Natural killer cell (primary cell): ENCODE measurements around the gene SUGP1. TPM values are rescaled to one million over a fixed set of nuclear protein-coding genes. Genes with fewer than 3 reads are reported as not detected.

Experiments used
- ATAC-seq, 3 donors: fragments of 150-1000 bp in 2 of 3; fragments of 200-7000 bp in 1 of 3; cut with Tn5 transposase; 1 replicate in 1 of 3; 2 replicates in 2 of 3; pipeline ENCODE4 v1.10.0; 2021; ENCODE audit warnings: mild to moderate bottlenecking in 2 of 3, moderate library complexity in 2 of 3
- DNase-seq, 2 donors: peaks; one replicate each; pipeline versions ENCODE4 v3.0.0 to v3.0.0-alpha.2; 2013 to 2021; ENCODE audit warnings: mixed read lengths in 1 of 2
- H3K27ac ChIP-seq: one replicate; pipeline ENCODE4 v1.5.1; 2013; ENCODE audit warnings: mild to moderate bottlenecking, low read length
- H3K27me3 ChIP-seq: one replicate; pipeline ENCODE4 v1.6.1; 2013; ENCODE audit warnings: low read length; ENCODE audit not compliant: control insufficient read depth, insufficient read depth
- H3K36me3 ChIP-seq: one replicate; pipeline ENCODE4 v1.6.1; 2013; ENCODE audit warnings: low read length; ENCODE audit not compliant: control insufficient read depth, insufficient read depth
- H3K4me1 ChIP-seq: one replicate; pipeline ENCODE4 v1.6.1; 2013; ENCODE audit warnings: low read length; ENCODE audit not compliant: control insufficient read depth, insufficient read depth
- H3K4me3 ChIP-seq: one replicate; pipeline ENCODE4 v1.5.1; 2013; ENCODE audit warnings: low read length
- H3K9me3 ChIP-seq: one replicate; pipeline ENCODE4 v1.6.1; 2013; ENCODE audit warnings: low read length; ENCODE audit not compliant: control insufficient read depth, insufficient read depth
- H3K27ac Mint-ChIP-seq, 2 donors: one replicate each; pipeline ENCODE4 v1.8.0; 2022; ENCODE audit warnings: mild to moderate bottlenecking in 2 of 2, mixed read lengths in 2 of 2, moderate library complexity in 1 of 2
- H3K27me3 Mint-ChIP-seq, 2 donors: one replicate each; pipeline ENCODE4 v1.8.0; 2022; ENCODE audit warnings: low read depth in 2 of 2, mixed read lengths in 2 of 2
- H3K36me3 Mint-ChIP-seq: one replicate; pipeline ENCODE4 v1.8.0; 2022; ENCODE audit warnings: mixed read lengths
- H3K4me1 Mint-ChIP-seq, 2 donors: one replicate each; pipeline ENCODE4 v1.8.0; 2022; ENCODE audit warnings: mixed read lengths in 2 of 2
- H3K4me3 Mint-ChIP-seq: one replicate; pipeline ENCODE4 v1.8.0; 2022; ENCODE audit warnings: mild to moderate bottlenecking, moderate library complexity, mixed read lengths
- H3K9me3 Mint-ChIP-seq, 2 donors: one replicate each; pipeline ENCODE4 v1.8.0; 2022; ENCODE audit warnings: mixed read lengths in 2 of 2
- WGBS: methylation state at CpG from one replicate; pipeline ENCODE4 v1.1.7; 2013; ENCODE audit warnings: missing lambda C conversion rate; ENCODE audit not compliant: insufficient coverage; 5-methylcytosine and 5-hydroxymethylcytosine counted together
- intact Hi-C: fragments of 100-400 bp; cut with micrococcal nuclease; formaldehyde crosslinking; loops from one replicate; pipeline ENCODE4 v1.14.2; 2022
- total RNA-seq, 4 donors: library from RNA; stranded (reverse); fragments of 120-200 nt in 1 of 4; gene quantifications; one replicate each; pipeline versions ENCODE4 v1.2.3 to v1.2.4, GENCODE V29; 2013 to 2022
- TF ChIP-seq, protein P1 (sequence below): fragments of 200-600 bp; IDR thresholded peaks from one replicate; pipeline ENCODE4 v1.8.0; 2022; ENCODE audit warnings: antibody characterized with exemption

The SUGP1 gene
- total RNA-seq, 3 donors from 2014 or later (not counting 1 experiment from before 2014, with no cell fraction given), result 64.7 to 86.5 (median 75.8) TPM

GRCh38 chr19:19259741-19260140 lies 60.6 kb downstream of the SUGP1 start:
- H3K36me3 ChIP-seq, result no peaks in the 10 kb centered on the region
- H3K4me1 ChIP-seq, result peaks cover 11% of the 10 kb centered on the region
- H3K9me3 Mint-ChIP-seq, result no peaks in the 10 kb centered on the region
- no peak for DNase-seq
- peaks cover 14% of the 10 kb centered on the region for H3K27me3 ChIP-seq
- no peak overlapping the region for H3K27ac Mint-ChIP-seq
- H3K27me3 Mint-ChIP-seq, result peaks cover 31 to 58% of the 10 kb centered on the region in 2 donors
- WGBS, result 93% methylated on average over 2 of the region's 2 CpGs
- TF ChIP-seq, protein P1, sequence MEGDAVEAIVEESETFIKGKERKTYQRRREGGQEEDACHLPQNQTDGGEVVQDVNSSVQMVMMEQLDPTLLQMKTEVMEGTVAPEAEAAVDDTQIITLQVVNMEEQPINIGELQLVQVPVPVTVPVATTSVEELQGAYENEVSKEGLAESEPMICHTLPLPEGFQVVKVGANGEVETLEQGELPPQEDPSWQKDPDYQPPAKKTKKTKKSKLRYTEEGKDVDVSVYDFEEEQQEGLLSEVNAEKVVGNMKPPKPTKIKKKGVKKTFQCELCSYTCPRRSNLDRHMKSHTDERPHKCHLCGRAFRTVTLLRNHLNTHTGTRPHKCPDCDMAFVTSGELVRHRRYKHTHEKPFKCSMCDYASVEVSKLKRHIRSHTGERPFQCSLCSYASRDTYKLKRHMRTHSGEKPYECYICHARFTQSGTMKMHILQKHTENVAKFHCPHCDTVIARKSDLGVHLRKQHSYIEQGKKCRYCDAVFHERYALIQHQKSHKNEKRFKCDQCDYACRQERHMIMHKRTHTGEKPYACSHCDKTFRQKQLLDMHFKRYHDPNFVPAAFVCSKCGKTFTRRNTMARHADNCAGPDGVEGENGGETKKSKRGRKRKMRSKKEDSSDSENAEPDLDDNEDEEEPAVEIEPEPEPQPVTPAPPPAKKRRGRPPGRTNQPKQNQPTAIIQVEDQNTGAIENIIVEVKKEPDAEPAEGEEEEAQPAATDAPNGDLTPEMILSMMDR, result no peak
- intact Hi-C loops, result no loop called here
- no peak for ATAC-seq
- H3K36me3 Mint-ChIP-seq, result no peaks in the 10 kb centered on the region
- H3K27ac ChIP-seq, result no peak overlapping the region
- peaks cover 0 to 8% of the 10 kb centered on the region in 2 donors for H3K4me1 Mint-ChIP-seq
- no peaks in the 10 kb centered on the region for H3K9me3 ChIP-seq
- H3K4me3 Mint-ChIP-seq, result no peak overlapping the region
- H3K4me3 ChIP-seq, result no peak overlapping the region

DNA sequence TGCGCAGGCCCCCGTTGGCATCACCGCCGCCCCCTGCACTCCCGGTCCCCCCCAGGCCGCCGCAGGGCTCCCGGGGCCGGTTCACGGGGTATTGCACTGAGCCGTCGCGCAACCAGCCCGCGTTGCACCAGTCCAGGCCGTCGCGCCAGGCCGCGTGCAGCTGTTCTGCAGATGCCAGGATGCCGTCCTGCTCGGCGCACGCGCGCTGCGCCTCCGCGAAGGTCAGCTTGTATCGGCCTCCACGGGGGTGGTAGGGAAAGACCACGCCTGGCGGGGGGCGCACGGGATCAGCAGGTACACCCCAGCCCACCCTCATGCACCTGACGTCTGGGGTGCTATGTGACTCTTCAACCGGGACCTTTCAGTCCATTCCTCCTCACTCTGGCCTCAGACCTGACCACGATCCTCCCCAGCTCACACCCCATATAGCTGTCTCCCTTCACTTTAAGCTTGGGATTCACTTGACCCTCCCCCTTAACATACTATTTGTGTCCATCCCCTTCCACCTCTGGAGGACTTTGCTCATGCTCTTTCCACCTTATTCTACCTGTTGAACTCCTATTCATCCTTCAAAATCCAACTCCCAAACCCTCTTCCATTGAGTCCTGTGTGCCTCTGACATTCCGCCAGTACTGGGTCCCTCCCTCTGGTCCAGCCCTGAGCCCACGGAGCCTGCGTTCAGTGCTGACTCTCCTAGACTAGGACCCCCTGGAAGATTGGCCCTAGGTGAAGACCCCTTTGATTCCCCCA lies 61.5 kb downstream of the SUGP1 start:
- 93% methylated on average over 41 of the region's 41 CpGs for WGBS

GRCh38 chr19:19257836-19258588 lies 62.3 kb downstream of the SUGP1 start:
- TF ChIP-seq, protein P1, result no peak
- ATAC-seq, result no peak
- Histone ChIP-seq H3K27ac (no peak overlapping the region), H3K27me3 (peaks cover 13% of the 10 kb centered on the region), H3K4me3 (no peak overlapping the region), H3K9me3 (no peaks in the 10 kb centered on the region), H3K4me1 (peaks cover 11% of the 10 kb centered on the region), H3K36me3 (no peaks in the 10 kb centered on the region)
- WGBS, result 72% methylated on average over 72 of the region's 72 CpGs
- Mint-ChIP-seq H3K4me1 (peaks cover 0 to 8% of the 10 kb centered on the region in 2 donors), H3K27ac (no peak overlapping the region), H3K36me3 (no peaks in the 10 kb centered on the region), H3K4me3 (no peak overlapping the region), H3K9me3 (no peaks in the 10 kb centered on the region), H3K27me3 (peaks cover 31 to 43% of the 10 kb centered on the region in 2 donors)
- intact Hi-C loops, result no loop called here
- no peak for DNase-seq

More for the DNA sequence above, 61.5 kb downstream of the SUGP1 start:
- Histone ChIP-seq H3K9me3 (no peaks in the 10 kb centered on the region), H3K4me1 (peaks cover 11% of the 10 kb centered on the region), H3K27ac (no peak overlapping the region), H3K36me3 (no peaks in the 10 kb centered on the region), H3K4me3 (no peak overlapping the region), H3K27me3 (peaks cover 14% of the 10 kb centered on the region)
- Mint-ChIP-seq H3K27ac (no peak overlapping the region), H3K27me3 (peaks cover 31 to 49% of the 10 kb centered on the region in 2 donors), H3K9me3 (no peaks in the 10 kb centered on the region), H3K4me3 (no peak overlapping the region), H3K36me3 (no peaks in the 10 kb centered on the region), H3K4me1 (peaks cover 0 to 8% of the 10 kb centered on the region in 2 donors)
- DNase-seq (no peak), ATAC-seq (no peak)
- intact Hi-C loops, result no loop called here
- TF ChIP-seq, protein P1, result no peak
